ENCODE results near the gene XRCC4.

XRCC4 gene

GRCh38 chr5:83396662-83397061 lies 319.3 kb downstream of the XRCC4 start:
- DNase-seq, result no peak

GRCh38 chr5:83397658-83398057 lies 320.3 kb downstream of the XRCC4 start:
- DNase-seq, result no peak

GRCh38 chr5:83400241-83400640 lies 322.9 kb downstream of the XRCC4 start:
- DNase-seq, result no peak

DNA sequence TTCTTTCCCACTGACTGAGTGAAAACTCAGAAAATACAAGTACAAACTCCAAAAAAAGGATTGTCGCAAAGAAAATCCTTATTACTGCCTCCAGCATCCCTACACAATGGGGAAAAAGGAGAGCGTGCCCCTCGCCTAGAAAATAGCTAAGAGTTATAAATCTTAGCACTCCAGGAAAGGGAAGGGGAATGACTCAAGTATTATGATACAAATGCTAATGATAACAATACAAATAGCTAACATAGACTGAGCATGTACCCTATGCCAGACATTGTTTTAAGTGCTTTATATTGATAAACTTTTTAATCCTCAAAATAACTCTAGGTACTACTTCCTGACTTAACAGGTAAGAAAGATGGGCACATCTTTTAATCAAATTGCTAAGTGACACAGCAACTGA lies 323.4 kb downstream of the XRCC4 start:
- no peak for DNase-seq

GRCh38 chr5:83401122-83401731 lies 323.9 kb downstream of the XRCC4 start:
- no peak for DNase-seq

GRCh38 chr5:83401775-83402174 lies 324.4 kb downstream of the XRCC4 start:
- DNase-seq, result no peak

Data from fibroblast of skin of right biceps (primary cell).